CD4-positive, alpha-beta T cell treated with Interleukin-15 for 1 hour (primary cell): ENCODE data around the gene KCNK7.
"Not testable (repeated sequence)": the region's sequence is repeated elsewhere in the genome, so short reads cannot be mapped to it uniquely, and the experiment has no call there.

Source experiments
- DNase-seq: peaks from one replicate; pipeline ENCODE4 v3.0.0-alpha.2; 2020

The KCNK7 gene

GRCh38 chr11:65571420-65571819, 24.2 kb downstream of the KCNK7 start:
- DNase-seq = no peak

GRCh38 chr11:65569973-65570918, 25.4 kb downstream of the KCNK7 start, which contains the start of gene ZNRD2:
Gene ZNRD2 (plus strand): TSS chr11:65570477. CDS start chr11:65570492, 15 bp downstream.
- peak; percentile 99 for DNase-seq

GRCh38 chr11:65569164-65569972, 26.2 kb downstream of the KCNK7 start:
- no peak for DNase-seq

- peak; percentile 75 for DNase-seq
Observed at GRCh38 chr11:65565624-65566453, 29.8 kb downstream of the KCNK7 start.

- not testable (repeated sequence) for DNase-seq
Observed at GRCh38 chr11:65564879-65565559, 30.6 kb downstream of the KCNK7 start.

GRCh38 chr11:65563601-65564000, 32.0 kb downstream of the KCNK7 start:
- DNase-seq = no peak

GRCh38 chr11:65562788-65563187, 32.8 kb downstream of the KCNK7 start:
- DNase-seq = no peak

GRCh38 chr11:65562020-65562419, 33.6 kb downstream of the KCNK7 start:
- DNase-seq = no peak

- no peak for DNase-seq
Observed at GRCh38 chr11:65560555-65561418, 34.8 kb downstream of the KCNK7 start.

GRCh38 chr11:65559951-65560537, 35.6 kb downstream of the KCNK7 start:
- no peak for DNase-seq

GRCh38 chr11:65559535-65559934, 36.1 kb downstream of the KCNK7 start:
- DNase-seq = no peak

GRCh38 chr11:65558930-65559509, 36.6 kb downstream of the KCNK7 start:
- no peak for DNase-seq

- DNase-seq = no peak
Observed at GRCh38 chr11:65558002-65558929, 37.3 kb downstream of the KCNK7 start, which contains the start of gene LTBP3. Gene LTBP3 (minus strand): TSS chr11:65558359. CDS start chr11:65557959, 400 bp downstream.

GRCh38 chr11:65557280-65558001, 38.2 kb downstream of the KCNK7 start:
- DNase-seq = no peak

- DNase-seq = no peak
Observed at GRCh38 chr11:65556470-65557279, 38.9 kb downstream of the KCNK7 start.

- peak; percentile 37 for DNase-seq
Observed at GRCh38 chr11:65555693-65556231, 39.8 kb downstream of the KCNK7 start.

GRCh38 chr11:65554842-65555430, 40.7 kb downstream of the KCNK7 start:
- no peak for DNase-seq
